ENCODE results near the gene PRAME.
"Not testable (repeated sequence)": the region's sequence is repeated elsewhere in the genome, so short reads cannot be mapped to it uniquely, and the experiment has no call there.

The PRAME gene

DNA sequence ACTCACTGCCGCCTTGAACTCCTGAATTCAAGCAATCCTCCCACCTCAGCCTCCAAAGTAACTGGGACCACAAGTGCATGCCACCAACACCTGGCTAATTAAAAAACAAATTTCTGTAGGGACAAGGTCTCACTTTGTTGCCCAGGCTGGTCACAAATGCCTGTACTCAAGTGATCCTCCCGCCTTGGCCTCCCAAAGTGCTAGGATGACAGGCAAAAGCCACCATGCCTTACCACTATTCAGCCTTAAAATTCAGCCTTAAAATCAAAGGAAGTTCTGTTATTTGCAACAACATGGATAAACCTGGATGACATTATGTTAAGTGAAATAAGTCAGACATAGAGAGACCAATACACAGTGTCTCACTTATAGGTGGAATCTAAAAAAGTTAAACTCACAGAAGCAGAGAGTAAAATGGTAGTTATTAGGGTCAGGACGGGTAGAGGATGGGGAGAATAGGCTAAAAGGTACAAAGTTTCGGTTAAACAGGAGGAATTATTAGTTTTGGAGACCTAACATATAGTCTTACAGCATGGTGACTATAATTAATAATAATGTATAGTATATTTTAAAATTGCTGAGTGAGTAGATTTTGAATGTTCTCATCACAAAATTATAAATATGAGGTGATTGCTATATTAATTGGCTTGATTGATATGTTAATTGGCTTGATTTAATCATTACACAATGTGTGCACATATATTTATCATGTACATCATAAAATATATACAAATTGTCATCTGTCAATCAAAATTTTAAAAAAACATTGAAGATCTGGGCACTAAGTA lies 32.7 kb downstream of the PRAME start:
- no peak for DNase-seq (ENCODE audit: extremely low read depth in 1 of 2, low read depth in 1 of 2)

DNA sequence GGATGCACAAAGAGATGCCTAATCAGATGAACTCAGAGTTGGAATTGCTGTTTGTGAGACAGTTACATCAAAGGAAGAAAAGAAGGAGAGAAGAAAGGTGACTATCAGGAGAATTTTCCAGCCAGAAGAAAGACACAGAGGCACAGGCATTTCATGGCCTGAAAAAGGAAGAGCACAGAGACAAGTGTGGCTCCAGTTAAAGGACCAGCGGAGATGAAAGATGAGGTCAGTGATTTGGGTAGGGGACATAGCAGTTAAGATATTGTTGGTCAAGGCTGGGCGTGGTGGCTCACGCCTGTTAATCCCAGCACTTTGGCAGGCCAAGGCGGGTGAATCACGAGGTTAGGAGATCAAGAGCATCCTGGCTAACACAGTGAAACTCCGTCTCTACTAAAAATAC lies 35.6 kb downstream of the PRAME start:
- no peak for DNase-seq (ENCODE audit: extremely low read depth in 1 of 2, low read depth in 1 of 2)

DNA sequence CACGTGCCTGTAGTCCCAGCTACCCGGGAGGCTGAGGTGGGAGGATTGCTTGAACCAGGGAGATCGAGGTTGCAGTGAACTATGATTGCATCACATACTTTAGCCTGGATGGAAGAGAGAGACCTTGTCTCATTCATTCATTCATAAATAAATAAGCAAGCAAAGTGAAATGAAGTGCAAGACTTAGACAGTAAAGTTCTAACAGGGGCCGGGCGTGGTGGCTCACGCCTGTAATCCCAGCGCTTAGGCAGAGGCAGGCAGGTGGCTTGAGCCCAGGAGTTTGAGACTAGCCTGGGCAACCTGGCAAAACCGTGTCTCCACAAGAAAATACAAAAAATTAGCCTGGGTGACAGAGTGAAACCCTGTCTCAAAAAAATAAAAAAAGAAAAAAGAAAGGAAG lies 37.4 kb downstream of the PRAME start:
- no peak for DNase-seq (ENCODE audit: extremely low read depth in 1 of 2, low read depth in 1 of 2)

DNA sequence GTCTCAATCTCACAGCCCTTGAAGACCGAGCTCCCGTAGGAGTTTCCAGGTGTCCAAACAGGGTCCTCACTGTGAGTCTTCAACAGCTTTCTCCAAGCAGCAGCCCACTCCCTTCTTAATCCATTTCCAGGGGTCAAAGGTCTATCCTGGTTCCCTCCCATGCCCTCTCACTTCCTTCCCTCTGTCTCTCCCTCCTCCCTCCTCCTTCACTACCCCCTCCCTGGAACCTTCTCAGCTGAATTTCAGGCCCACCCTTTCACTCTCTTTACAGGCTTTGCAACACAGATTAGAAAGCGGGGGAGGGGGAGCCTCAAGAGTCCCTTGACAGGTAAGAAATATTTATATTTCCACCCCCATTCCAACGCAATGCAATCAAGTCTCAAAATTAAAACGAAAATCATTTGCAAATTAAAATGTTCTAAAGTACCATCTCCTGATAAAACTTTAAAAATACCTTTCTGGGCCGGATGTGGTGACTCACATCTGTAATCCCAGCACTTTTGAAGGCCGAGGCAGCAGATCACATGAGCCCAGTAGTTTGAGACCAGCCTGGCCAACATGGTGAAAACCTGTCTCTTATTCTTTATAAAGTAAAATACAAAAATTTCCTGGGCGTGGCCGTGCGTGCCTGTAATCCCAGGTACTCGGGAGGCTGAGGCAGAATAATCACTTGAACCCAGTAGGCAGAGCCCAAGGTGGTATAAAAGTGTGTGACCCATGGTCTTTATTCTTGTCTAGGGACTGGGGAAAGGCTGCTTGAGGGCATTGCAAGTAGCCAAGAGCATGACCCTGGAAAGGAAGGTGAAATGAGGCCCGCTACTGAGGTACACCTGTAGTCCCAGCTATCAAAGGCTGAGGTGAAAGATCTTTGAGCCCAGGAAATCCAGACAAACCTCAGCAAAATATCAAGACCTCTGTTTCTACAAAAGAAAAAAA lies 38.1 kb downstream of the PRAME start:
- no peak for DNase-seq (ENCODE audit: extremely low read depth in 1 of 2, low read depth in 1 of 2)

DNA sequence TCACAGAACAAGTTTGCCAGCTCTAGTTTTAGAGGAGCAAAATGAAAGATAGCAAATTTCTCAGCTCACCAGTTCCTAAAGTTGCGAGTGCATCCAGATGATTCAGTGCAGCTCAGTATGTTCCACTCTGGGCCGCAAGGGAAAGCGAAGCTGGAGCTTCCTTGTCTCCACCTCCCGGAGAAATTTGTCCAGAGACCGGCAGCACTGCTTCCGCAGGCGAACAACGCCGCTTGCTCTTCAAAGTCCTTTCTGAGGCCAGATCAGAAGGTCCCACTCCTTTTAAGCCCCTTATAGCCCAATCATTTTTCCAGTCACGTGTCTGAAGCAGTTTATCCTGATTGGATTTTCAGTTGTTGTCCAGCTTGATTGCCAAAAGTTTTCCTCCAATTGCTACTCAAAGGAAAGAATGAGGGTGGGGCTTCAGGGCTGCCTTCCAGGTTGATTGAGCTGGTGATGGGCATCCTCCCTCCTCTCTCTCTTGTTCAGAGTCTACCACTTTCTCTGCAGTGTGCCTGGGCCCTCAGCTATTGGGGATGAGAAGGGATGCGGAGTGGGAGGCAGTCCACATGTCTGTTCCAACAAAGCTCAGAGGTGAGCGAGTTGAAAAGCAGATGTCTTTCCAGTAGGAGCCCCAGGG lies 38.9 kb downstream of the PRAME start, which contains the start of gene ZNF280A:
ZNF280A (minus strand) TSS at position 251 of the 637 bp plus-strand sequence. CDS start 4,640 bp downstream, outside the sequence.
- no peak for DNase-seq (ENCODE audit: extremely low read depth in 1 of 2, low read depth in 1 of 2)

DNA sequence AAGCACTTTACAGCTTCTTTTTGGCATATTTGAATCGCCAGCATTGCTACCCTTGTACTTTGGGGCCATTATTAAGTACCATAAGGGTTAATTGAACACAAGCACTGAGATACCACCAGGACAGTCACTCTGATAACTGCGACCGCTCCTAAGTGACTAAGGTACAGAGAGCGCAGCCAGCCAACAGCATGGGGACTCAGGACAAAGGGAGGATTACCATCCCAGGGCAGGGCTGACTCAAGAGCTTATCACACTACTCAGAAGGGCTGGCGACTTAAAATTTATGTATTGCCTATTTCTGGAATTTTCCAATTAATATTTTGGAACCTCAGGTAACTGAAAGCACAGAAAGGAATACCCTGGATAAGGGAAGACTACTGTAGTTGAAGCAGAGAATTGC lies 39.5 kb downstream of the PRAME start:
- DNase-seq (ENCODE audit: extremely low read depth in 1 of 2, low read depth in 1 of 2), result no peak

DNA sequence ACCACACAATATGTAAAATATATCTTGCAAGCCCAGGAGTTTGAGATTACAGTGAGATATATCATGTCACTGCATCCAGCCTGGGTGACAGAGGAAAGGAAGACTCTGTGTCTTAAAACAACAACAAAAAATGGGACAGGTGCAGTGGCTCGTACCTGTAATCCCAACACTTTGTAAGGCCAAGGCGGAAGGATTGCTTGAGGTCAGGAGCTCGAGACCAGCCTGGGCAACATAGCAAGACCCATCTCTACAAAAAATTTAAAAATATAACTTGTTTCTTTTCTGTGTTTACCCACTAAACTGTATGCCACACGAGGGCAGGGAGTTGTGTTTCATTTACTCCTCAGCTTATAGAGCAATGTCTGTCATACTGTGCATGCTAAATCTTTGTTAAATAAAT lies 42.1 kb downstream of the PRAME start:
- no peak for DNase-seq (ENCODE audit: extremely low read depth in 1 of 2, low read depth in 1 of 2)

DNA sequence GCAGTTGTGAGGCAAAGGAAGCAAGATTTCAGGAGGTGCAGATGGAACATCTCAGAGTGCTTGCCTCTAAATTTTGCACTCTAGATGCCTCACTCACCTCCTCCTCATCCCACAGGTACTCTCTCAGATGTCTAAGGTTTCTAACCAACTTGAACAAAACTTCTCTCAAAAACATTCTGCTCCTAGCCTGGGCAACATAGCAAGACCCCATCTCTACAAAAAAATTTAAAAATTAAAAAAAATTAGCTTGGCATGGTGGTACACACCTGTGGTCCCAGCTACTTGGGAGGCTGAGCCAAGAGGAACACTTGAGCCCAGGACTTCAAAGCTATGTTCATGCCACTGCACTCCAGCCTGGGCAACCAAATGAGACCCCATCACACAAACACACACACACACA lies 43.2 kb downstream of the PRAME start:
- no peak for DNase-seq (ENCODE audit: extremely low read depth in 1 of 2, low read depth in 1 of 2)

DNA sequence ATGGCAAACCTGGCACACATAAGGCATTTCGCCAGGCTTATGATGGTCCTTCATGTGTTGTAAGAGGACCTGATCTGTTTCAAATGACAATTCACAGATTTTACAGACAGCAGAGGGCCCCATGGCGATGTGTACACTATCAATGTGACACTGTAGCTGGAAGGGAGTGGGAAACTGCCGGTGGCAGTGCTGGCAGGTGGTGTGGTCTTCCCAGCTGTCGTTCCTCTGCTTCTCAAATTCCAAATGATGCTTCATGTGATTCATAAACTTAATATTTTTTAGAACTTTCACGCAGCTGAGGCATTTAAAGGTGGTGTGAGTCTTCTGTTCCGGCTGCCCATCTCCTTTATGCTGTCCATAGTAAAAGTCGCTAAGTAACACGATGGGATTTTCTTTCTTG lies 44.6 kb downstream of the PRAME start:
- DNase-seq (ENCODE audit: extremely low read depth in 1 of 2, low read depth in 1 of 2), result not testable (repeated sequence)

DNA sequence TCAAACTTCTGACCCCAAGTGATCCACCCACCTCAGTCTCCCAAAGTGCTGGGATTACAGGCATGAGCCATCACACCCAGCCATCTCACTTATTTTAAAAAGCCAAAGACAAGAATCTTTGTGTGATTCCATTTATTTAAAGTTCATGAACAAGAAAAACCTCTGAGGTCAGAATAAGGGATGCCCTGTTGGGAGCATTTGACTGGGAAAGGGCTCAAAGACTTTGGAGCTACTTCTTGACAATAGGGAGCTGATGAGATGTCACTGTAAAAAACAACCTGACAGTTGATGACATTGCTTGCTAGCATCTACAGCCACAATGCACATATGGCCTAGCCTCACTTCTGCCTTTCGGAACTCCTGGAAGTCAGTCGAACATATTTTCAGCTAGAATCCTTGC lies 45.4 kb downstream of the PRAME start:
- DNase-seq (ENCODE audit: extremely low read depth in 1 of 2, low read depth in 1 of 2), result no peak

DNA sequence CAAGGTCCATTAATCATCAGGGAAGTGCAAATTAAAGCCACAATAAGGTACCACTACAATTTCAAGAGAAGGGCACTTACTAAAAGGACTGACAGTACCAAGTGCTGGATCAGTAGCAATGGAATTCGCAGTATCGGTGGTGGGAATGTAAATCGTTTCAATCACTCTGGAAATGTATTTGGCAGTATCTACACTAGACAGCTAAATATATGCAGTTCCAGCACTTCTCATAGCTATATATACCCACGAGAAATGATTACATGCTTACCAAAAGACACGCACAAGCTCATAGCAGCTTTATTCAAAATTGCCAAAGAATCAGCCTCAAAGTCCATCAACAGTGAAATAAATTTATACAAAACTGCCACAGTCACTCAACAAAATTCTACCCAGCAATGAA lies 46.1 kb downstream of the PRAME start:
- DNase-seq (ENCODE audit: extremely low read depth in 1 of 2, low read depth in 1 of 2), result no peak

DNA sequence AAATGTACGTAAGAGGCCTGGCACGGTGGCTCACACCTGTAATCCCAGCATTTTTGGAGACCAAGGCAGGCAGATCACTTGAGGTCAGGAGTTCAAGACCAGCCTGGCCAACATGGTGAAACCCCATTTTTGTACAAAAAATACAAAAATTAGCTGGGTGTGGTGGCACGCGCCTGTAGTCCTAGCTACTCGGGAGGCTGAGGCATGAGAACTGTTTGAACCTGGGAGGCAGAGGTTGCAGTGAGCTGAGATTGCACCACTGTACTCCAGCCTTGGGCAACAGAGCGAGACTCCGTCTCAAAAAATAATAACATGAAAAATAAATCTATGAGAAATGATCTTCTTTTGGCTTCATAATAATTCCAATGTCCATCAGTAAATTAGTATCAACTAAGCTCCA lies 48.2 kb downstream of the PRAME start:
- DNase-seq (ENCODE audit: extremely low read depth in 1 of 2, low read depth in 1 of 2), result not testable (repeated sequence)

DNA sequence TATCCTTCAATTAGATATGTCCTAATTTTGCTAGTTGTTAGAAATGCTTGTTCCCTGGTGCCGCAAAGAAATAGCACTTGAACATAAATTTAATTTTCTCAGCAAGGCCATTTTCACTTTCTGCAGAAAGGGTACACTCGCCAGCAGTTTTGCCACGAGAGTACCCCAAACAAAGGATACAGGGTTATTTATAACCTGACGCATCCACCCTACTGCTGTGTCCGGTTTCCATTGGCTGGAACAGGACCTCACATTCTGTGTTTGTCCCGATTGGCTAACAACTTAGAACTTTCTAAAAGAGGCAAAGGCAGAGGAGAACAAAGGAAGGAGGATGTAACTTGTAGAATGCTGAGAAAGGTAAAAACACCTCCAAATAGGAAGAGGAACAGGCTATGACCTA lies 49.2 kb downstream of the PRAME start:
- not testable (repeated sequence) for DNase-seq (ENCODE audit: extremely low read depth in 1 of 2, low read depth in 1 of 2)

DNA sequence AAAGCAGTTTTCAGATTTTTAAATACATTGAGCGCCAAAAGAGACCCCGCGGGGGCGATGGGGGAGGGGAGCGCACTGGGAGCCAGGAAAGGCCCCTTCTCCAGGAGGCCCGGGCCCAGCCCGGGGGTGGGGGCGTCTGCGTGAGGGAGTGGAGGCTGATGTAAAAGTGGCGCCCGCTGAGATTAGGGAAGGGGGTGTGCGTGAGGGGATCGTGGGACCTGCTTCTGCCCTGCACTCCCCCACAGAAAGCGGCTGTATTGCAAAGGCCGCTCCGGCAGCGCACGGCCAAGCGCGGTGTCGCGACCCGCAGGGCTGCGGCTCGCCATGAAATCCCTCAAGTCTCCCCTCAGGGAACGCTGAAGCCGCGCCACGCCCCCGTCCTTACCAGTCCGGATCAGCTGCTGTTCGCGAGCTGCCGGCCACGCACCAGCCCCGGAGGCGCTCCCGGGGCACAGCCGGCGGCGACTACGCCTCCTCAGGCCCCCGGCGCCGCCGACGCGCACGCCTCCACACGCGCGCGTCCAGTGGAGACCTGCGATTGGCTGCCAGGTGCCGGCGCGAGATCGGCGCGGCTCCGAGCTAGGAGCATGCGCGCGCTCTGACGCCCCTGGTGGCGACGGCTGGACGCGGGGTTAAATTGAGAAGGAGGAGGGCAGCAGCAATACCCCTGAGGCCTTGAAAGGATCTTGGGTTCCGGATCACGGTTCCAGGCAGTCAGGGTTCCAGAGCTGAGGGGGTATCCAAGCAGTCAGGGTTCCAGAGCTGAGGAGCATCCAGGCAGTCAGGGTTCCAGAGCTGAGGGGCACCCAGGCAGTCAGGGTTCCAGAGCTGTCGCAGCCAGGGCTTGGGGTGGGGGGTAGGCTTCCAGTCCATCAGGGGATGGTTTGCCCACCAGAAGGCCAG lies 50.5 kb downstream of the PRAME start, which contains the start of gene ZNF280B:
ZNF280B (minus strand) TSS at position 469 of the 903 bp plus-strand sequence. CDS start 19,344 bp downstream, outside the sequence.
- peak; percentile 70 to 73 for DNase-seq (ENCODE audit: extremely low read depth in 1 of 2, low read depth in 1 of 2)

DNA sequence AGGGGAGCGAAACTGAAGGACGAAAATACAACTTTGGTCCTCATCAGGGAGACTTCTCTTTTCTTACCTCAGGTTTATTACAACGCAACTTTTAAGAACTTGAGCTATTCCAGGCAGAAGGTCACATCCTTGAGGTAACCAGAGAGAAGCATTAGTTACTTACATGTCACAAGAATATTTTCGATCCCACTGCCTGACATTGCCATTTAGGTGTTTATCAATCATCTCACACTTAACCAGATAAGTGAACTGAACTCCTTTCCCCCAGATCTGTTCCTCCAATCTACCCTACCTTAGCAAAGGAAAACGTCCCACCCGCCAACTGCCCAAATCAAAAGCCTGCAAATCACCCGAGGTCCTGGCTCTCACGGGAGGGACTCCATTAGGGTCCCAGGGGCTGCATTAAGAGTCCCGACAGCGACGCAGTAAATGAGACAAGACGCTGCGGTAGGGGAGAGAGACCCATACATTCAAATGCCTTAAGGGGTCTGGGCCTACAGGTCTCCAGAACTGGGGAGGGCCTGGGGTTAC lies 51.3 kb downstream of the PRAME start:
- DNase-seq (ENCODE audit: extremely low read depth in 1 of 2, low read depth in 1 of 2), result no peak

DNA sequence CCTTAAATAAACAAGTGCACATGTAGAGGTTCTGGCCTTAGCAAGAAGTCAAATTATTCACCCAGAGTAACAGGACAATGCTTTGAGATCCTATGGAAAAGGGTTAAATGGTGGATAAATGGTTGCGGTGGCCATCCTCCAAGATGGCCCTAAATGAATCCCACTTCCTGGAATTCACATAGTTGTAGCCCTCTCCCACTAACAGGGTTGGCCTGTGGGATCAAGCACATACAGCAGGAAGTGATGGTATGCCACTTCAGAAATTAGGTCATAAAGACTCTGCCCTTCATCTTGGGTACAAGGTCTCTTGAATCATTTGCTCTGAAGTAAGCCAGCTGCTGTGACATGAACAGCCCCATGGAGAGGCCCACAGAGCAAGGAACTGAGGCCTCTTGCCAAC lies 52.3 kb downstream of the PRAME start:
- DNase-seq (ENCODE audit: extremely low read depth in 1 of 2, low read depth in 1 of 2), result no peak

DNA sequence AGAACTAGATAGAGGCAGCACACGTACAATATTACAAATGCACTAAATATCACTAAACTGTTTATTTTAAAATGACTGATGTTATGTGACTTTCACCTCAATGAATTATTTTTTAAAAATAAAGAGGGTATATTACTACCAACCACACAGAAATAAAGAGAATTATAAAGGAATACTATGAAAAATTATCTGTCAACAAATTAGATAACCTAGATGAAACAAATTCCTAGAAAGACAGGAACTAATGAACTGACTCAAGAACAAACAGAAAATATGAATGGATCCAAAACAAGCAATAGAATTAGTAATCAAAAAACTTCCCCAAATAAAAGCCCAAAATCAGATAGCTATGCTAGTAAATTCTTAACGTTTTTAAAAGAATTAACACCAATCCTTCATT lies 60.8 kb downstream of the PRAME start:
- no peak for DNase-seq (ENCODE audit: extremely low read depth in 1 of 2, low read depth in 1 of 2)

Measured in stimulated activated CD8-positive, alpha-beta memory T cell treated with anti-CD3 and anti-CD28 coated beads, Interleukin-7, amount 100 ng/mL, for 48 hours (primary cell).